Activated CD4-positive, CD25-positive, alpha-beta regulatory T cell treated with anti-CD3 and anti-CD28 coated beads, Interleukin-2, amount 50 U/mL, for 24 hours (primary cell): ENCODE data around the gene TRHDE.

Experiments used
- ATAC-seq, 2 donors: fragments of 150-1000 bp; cut with Tn5 transposase; one replicate each; pipeline ENCODE4 v1.10.0; 2021; ENCODE audit warnings: mild to moderate bottlenecking in 1 of 2, moderate library complexity in 1 of 2

Gene TRHDE

DNA sequence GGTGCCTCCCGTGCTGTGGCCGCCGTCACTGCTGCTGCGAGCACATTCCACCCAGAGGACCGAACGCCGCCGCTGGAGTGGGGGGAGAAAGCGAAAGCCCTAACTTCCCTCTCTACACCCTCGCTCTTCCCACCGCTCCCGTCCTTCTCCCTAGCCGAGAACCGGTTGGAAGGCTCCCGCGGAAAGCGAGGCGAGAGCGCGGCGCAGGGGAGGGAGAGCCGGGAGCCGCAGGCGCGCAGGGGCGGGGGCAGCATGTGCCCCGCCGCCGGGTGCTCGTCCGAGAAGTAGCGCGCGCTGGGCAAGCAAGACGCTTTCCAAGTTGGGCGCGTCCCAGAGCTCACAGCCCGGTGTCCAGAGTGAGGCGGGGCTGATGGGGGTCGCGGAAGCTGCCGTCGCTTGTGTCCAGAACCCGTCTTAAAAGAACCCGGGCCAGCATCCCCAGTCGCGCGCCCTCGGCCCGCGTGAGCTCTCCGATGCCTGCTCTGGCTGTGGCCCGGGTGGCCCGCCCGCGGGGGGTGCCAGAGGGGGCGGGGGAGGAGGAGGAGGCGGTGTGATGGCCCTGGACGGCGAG, at the start of gene TRHDE:
TRHDE (plus strand) TSS at position 280 of the 571 bp plus-strand sequence; CDS start at position 554, 274 bp downstream.
- no peak for ATAC-seq

GRCh38 chr12:72226510-72226909, 45.7 kb upstream of the TRHDE start:
- ATAC-seq, result no peak

DNA sequence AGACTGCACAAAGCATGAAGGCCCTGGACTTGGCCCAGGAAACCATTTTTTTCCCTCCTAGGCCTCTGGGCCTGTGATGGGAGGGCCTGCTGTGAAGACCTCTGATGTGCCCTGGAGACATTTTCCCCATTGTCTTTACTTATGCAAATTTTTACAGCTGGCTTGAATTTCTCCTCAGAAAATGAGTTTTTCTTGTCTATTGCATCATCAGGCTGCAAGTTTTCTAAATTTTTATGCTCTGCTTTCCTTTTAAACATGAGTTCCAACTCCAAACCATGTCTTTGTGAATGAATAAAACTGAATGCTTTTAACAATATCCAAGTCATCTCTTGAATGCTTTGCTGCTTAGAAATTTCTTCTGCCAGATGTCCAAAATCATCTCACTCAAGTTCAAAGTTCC, 43.7 kb upstream of the TRHDE start:
- ATAC-seq, result no peak

DNA sequence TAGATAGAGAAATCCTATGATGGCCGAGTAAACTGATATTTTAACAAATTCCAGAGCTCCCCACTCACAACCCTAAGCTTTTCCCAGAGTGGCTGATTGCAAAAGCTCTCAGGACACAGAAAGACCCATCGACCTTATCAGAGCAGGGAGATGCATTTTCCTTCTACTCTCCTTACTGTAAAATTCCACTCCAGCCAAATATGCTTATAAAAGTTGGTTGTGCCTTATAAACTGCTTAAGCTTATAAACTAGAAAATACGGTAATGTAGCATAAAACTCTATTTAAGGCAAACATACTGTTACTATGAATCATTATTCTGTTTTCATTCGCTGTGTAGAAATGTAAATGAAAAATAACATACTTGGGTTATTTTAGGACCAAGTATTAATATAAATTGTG, 41.6 kb upstream of the TRHDE start:
- ATAC-seq, result no peak

GRCh38 chr12:72234886-72235285, 37.3 kb upstream of the TRHDE start:
- no peak for ATAC-seq

GRCh38 chr12:72236071-72236705, 36.0 kb upstream of the TRHDE start:
- no peak for ATAC-seq

DNA sequence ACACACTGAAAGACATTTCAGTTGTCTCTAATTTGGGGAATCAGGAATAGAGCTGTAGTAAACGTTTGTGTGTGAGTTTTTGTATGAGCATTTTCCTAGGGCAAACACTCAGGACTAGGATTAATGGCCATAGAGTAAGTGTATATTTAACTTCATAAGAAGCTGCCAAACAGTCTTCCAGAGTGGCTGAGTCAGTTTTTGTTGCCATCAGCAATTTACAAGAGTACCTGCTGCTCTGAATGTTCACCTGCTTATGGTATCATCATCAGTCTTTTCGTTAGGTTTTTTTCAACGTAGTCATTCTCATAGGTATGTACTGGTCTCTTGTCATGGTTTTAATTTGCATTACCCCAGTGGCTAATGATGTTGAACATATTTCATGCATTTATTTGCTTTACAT, 30.6 kb upstream of the TRHDE start:
- ATAC-seq, result no peak

- ATAC-seq, result no peak
Observed at GRCh38 chr12:72242946-72243345, 29.2 kb upstream of the TRHDE start.

DNA sequence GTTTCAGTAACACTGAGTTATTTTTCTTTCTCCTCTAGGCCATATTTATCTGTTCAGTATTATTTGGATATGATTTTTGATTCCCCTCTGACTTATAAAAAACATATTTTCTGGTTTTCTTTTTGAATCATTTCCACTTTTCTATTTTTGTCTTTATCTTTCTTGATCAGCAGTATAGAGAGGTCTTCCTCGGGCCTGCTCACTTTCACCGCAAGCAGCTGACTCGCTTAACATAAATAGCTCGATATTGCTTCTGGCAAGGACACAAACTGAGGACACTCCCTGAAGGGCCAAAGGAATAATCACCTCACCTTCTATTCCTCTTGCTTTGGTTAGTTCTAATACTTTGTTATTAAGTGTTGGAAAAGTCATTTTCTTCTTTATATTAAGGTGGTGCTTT, 25.8 kb upstream of the TRHDE start:
- ATAC-seq, result no peak

DNA sequence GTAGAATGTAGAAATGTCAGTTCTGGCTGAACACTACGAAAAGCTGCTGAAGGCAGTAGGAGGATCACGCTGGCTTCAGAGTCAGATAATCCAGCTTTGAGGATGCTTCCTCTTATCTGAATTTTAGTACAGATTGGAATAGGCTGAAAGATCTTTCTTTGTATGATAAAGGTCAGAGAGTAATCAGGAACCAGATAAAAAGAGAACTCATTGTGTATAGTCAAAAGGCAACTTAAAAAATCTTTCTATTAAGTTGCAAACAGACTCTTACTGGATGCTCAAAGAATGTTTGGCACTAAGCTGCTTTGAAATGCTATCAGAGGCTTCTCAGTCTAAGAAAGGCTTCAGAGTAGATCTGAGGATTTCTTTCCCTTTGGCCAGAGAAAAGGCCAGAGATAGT, 21.8 kb upstream of the TRHDE start:
- ATAC-seq, result no peak

- no peak for ATAC-seq
Observed at GRCh38 chr12:72256725-72257124, 15.4 kb upstream of the TRHDE start.

- no peak for ATAC-seq
Observed at GRCh38 chr12:72261885-72262284, 10.3 kb upstream of the TRHDE start.

DNA sequence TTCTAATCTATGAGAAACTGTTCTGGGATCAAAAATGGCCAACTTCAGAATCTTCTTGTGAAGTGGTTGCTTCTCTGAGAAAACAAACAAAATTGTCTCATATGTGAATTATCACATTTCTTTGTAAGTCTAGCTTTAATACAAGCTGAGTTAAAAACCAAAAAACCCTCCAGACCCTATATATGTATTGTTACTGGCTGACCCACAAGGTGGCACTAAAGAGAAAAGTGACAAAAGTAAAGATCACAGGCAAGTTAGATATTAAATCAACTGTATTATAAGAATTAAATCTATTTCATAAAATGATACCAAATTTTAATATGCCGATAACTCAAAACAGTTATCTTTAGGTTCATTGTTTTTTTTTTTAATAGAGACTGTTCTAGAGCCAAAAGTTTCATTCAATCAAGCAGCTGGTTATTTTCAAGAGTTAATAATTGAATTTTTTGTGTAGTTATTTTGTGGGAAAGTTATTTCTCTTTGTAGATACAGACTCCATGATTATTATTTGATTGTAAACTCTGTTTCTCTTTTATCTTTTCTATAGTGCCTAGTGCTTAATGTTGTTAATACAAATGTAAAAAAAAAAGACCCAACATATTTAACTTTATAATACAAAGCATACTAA, 7.5 kb upstream of the TRHDE start:
- no peak for ATAC-seq

DNA sequence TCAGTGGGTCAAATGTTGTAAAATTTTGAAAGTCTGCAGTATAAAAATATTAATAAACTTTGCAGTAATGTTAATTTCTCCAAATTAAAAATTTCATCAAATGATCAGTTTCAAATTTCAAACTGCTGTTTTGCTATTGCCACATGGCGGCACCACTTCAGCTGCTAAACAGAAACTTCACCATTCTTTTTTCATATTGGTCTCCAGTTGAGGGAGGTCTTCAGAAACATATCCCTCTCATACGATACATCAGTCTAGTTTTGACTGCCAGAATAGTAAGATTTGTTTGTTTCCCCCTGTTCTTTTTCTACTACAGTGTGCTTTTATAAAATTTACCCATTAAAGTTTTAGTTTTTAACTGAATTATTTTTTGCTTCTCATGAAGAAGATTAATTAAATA, 4.2 kb upstream of the TRHDE start:
- no peak for ATAC-seq

DNA sequence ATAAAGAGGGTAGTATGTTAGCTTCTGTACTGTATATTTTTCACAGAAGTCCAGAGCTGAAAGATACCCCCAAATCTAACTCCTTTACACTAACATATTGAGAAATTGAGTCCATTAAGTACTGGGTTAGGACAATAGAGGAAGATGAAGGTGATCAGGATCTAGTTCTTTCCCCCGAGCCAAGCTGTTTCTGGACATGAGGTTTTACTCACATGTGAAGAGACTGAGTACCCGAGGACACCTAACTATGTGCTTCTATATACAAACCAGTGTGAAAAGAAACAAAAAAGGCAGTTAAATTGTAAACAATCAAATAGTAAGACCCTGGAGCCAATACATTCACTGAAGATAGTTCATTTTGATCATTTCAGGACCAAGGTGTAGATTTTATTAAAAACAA, 3.8 kb upstream of the TRHDE start:
- no peak for ATAC-seq

DNA sequence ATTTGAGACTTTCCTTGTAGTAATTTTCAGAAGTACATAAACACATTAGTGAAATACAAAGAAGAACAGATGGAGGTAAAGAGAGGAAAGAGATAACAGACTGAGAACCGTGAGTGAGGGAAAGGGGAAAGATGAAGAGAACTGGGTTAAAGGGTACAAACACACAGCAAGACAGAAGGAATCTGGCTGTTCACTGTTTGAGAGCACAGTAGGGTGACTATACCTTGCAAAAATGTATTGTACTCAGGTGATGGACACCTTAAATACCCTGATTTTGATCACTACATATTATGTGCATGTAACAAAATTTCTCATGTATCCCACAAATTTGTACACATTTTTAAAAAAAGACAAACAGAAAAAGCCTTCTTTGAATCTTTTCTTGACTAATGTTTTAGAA, 2.7 kb upstream of the TRHDE start:
- ATAC-seq, result no peak

- no peak for ATAC-seq
Observed at GRCh38 chr12:72270246-72270645, 1.9 kb upstream of the TRHDE start.

- ATAC-seq, result no peak
Observed at GRCh38 chr12:72270961-72271360, 1.2 kb upstream of the TRHDE start.

DNA sequence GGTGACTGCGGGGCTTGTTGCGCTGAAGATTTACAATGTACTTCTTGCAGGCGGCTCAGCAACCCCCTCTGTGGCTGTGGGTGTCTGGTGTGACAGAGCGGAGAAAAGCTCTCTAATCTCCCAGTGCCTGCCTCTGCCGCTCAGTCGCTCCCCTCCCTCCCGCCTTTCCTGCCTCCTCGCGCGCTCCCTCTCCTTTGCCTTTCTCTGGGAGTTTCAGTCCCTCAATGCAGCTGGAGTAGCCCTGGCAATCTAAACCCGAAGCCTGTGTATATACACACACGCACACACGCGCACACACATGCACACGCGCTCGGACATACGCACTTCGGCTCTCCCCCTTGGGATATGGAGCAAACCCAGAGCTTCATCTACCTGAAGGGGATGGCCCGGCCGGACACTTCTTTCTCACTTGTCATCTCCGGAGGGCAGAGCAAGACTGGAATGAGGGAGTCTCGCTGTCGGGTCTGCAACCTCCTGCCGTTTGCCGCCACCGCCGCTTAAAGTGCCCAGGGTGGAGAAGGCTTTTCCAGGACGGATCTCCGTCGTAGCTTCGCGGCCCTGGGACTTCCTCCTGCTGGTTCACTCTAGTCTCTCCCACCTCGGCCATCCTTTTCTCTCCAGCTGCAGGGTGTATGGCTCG, 599 bp upstream of the TRHDE start:
- no peak for ATAC-seq

GRCh38 chr12:72272731-72273498, 745 bp downstream of the TRHDE start:
- ATAC-seq, result no peak

- ATAC-seq, result no peak
Observed at GRCh38 chr12:72273499-72273837, 1.3 kb downstream of the TRHDE start.

DNA sequence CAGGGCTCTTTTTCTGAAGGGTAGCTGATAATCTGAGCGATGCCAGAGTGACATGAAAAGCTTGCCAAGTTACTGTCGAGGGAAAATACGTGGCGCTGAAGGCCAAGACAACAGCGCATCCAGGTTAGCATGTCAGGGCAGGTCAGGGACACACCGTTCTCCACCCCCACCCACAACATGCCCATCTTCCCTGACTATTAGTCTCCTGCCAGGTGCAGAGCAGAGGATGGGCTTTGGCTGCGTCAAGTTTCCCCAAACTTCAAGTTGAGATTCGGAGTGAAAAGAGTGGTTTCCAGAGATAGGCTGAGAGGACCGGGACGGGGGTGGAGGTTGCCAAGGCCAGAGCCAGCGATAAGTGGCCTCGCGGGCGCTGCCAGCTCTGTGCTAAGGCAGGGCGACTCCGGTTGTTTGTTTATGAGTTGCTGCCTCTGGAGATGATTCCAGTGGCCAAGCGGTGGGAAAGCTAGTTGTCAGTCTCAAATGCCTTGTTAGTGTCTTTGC, 1.7 kb downstream of the TRHDE start:
- no peak for ATAC-seq

GRCh38 chr12:72274931-72275330, 2.8 kb downstream of the TRHDE start:
- no peak for ATAC-seq
